ENCODE measurements around the gene USP2. TPM values are rescaled to one million over a fixed set of nuclear protein-coding genes. Genes with fewer than 3 reads are reported as not detected.

USP2 gene
- total RNA-seq, 2 donors from 2014 or later = 0.68 to 2.1 TPM

DNA sequence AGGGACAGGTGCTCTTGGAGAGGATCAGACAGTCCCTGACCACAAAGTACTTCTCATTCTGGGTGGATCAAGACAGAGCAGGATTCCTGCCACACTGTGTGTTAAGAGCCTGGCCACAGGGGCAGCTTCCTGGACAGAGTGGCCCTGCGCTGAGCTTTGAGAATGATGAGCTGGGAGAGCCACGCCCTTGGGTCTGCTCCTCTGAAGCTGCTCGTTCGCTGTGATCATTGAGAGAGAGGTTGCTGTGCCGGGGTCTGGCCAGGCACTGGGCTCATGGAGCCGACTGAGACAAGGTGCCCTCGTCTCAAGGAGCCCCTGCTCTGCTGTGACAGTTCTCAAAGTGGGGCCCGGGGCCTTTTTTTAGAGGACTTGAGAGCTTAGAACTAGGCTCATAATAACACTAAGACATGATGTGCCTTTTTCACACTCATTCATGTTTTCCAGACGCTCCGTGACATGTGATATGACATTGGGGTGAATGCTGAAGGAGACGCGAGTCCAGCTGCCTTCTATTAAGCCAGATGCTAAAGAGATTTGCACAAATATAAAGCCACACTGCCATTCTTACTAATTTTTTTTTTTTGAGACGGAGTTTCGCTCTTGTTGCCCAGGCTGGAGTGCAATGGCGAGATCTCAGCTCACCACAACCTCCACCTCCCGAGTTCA is 33.4 kb downstream of the USP2 start:
- H3K27ac ChIP-seq = no peak overlapping the region
- no peaks in the 10 kb centered on the region for H3K27me3 ChIP-seq (replicated peaks; ENCODE audit: insufficient read depth)
- no peak for DNase-seq (ENCODE audit: low spot score)
- no peak overlapping the region for H3K4me3 ChIP-seq
- H3K36me3 ChIP-seq = no peaks in the 10 kb centered on the region
- ATAC-seq (ENCODE audit: insufficient number of reproducible peaks, low FRiP score, low read depth) = no peak
- H3K9me3 ChIP-seq = no peaks in the 10 kb centered on the region
- TF ChIP-seq CTCF (IDR thresholded peaks at IDR 0.05) = no peak
- no peaks in the 10 kb centered on the region for H3K4me1 ChIP-seq (ENCODE audit: control insufficient read depth in 1 of 2, low read depth in 2 of 2)

GRCh38 chr11:119347242-119347641 is 34.2 kb downstream of the USP2 start:
- no peak for TF ChIP-seq CTCF (IDR thresholded peaks at IDR 0.05)
- no peaks in the 10 kb centered on the region for H3K27me3 ChIP-seq (replicated peaks; ENCODE audit: insufficient read depth)
- no peak overlapping the region for H3K4me3 ChIP-seq
- H3K4me1 ChIP-seq (ENCODE audit: control insufficient read depth in 1 of 2, low read depth in 2 of 2) = no peaks in the 10 kb centered on the region
- no peak for DNase-seq (ENCODE audit: low spot score)
- ATAC-seq (ENCODE audit: insufficient number of reproducible peaks, low FRiP score, low read depth) = no peak
- no peaks in the 10 kb centered on the region for H3K36me3 ChIP-seq
- H3K9me3 ChIP-seq = no peaks in the 10 kb centered on the region
- no peak overlapping the region for H3K27ac ChIP-seq

- no peak for ATAC-seq (ENCODE audit: insufficient number of reproducible peaks, low FRiP score, low read depth)
These were observed 34.9 kb downstream of the USP2 start, which contains the start of gene MFRP for GRCh38 chr11:119346605-119347004. TSS of gene MFRP (minus strand) at chr11:119346705. CDS start at chr11:119346513, 192 bp downstream.

GRCh38 chr11:119345685-119346084 is 35.8 kb downstream of the USP2 start:
- peaks cover 4 to 9% of the 10 kb centered on the region in 2 donors for H3K4me1 ChIP-seq (ENCODE audit: control insufficient read depth in 1 of 2, low read depth in 2 of 2)
- no peak overlapping the region for H3K4me3 ChIP-seq
- no peaks in the 10 kb centered on the region for H3K36me3 ChIP-seq
- TF ChIP-seq CTCF (IDR thresholded peaks at IDR 0.05) = no peak
- DNase-seq (ENCODE audit: low spot score) (no peak), ATAC-seq (ENCODE audit: insufficient number of reproducible peaks, low FRiP score, low read depth) (no peak)
- H3K9me3 ChIP-seq = no peaks in the 10 kb centered on the region
- no peak overlapping the region for H3K27ac ChIP-seq
- no peaks in the 10 kb centered on the region for H3K27me3 ChIP-seq (replicated peaks; ENCODE audit: insufficient read depth)

More at GRCh38 chr11:119346605-119347004, 34.9 kb downstream of the USP2 start, which contains the start of gene MFRP:
- H3K36me3 ChIP-seq = no peaks in the 10 kb centered on the region
- no peak for DNase-seq (ENCODE audit: low spot score)
- TF ChIP-seq CTCF (IDR thresholded peaks at IDR 0.05) = no peak
- no peaks in the 10 kb centered on the region for H3K27me3 ChIP-seq (replicated peaks; ENCODE audit: insufficient read depth)
- H3K4me1 ChIP-seq (ENCODE audit: control insufficient read depth in 1 of 2, low read depth in 2 of 2) = no peaks in the 10 kb centered on the region
- no peaks in the 10 kb centered on the region for H3K9me3 ChIP-seq
- H3K27ac ChIP-seq = no peak within 1 kb of the TSS
- H3K4me3 ChIP-seq = no peak within 1 kb of the TSS

DNA sequence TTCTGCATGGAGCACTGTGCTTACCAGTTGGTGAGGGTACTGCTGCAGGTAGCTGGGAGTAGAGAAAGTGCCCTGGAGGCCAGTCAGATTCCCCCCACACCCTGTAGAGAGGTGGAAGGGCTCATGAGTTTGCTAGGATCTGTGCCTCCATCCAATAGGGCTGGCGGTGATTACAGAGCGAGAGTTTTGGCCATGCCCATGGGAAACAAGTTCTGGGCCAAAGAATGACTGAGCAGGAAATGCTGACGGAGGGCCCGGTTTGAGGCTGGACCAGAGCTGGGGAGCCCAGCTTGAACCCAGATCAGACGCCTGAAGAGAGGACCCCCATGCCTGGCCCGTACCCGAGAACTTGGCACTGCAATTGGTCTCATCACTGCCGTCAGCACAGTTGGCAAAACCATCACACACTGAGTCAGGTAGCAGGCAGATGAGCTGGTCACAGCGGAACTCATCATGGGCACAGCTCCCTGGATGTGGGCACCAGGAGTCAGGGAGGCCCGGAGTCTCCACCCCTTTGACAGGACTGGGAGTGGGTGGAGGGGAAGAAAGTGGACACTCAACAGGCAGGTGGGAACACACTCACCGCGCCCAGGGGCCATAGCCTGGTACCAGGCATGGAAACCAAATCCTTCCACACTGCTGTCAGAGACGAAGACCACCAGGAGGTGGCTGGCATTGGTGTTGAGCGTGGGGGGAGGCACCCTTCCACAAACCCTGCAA is 37.0 kb downstream of the USP2 start:
- Histone ChIP-seq H3K27ac (no peak overlapping the region), H3K9me3 (no peaks in the 10 kb centered on the region), H3K4me3 (no peak overlapping the region), H3K36me3 (no peaks in the 10 kb centered on the region), H3K27me3 (replicated peaks; ENCODE audit: insufficient read depth) (no peaks in the 10 kb centered on the region), H3K4me1 (ENCODE audit: control insufficient read depth in 1 of 2, low read depth in 2 of 2) (peaks cover 4 to 17% of the 10 kb centered on the region in 2 donors)
- DNase-seq (ENCODE audit: low spot score) (no peak), ATAC-seq (ENCODE audit: insufficient number of reproducible peaks, low FRiP score, low read depth) (no peak)
- no peak for TF ChIP-seq CTCF (IDR thresholded peaks at IDR 0.05)
